SU-DHL-6 (cell line): ENCODE data around the gene SEMA6A.

ENCODE experiments used
- H2AFZ ChIP-seq: fragments of 200-600 bp; sonication (generic); 2 replicates; pipeline ENCODE4 v1.6.1; 2014; ENCODE audit warnings: low read depth, mild to moderate bottlenecking, moderate library complexity, mixed read lengths, antibody characterized with exemption, low read length; ENCODE audit not compliant: severe bottlenecking
- H3F3A ChIP-seq: fragments of 200-600 bp; shearing (Covaris generic); 2 replicates; pipeline ENCODE4 v1.6.0; 2016; ENCODE audit warnings: antibody characterized with exemption, mild to moderate bottlenecking; ENCODE audit not compliant: insufficient read depth
- H3K27ac ChIP-seq: fragments of 200-600 bp; sonication (generic); 2 replicates; pipeline ENCODE4 v1.5.1; 2016; ENCODE audit warnings: low read depth, mild to moderate bottlenecking, low read length, moderate library complexity, mixed read lengths
- H3K27me3 ChIP-seq: fragments of 200-600 bp; sonication (generic), shearing (Covaris generic); 2 replicates; pipeline ENCODE4 v1.6.0; 2014; ENCODE audit warnings: mild to moderate bottlenecking, low read length
- H3K36me3 ChIP-seq: fragments of 200-600 bp; sonication (generic); 2 replicates; pipeline ENCODE4 v1.6.1; 2014; ENCODE audit warnings: mild to moderate bottlenecking, low read length, mixed read lengths
- H3K4me2 ChIP-seq: fragments of 300-600, 200-600 bp; shearing (Covaris generic), sonication (generic); 2 replicates; pipeline ENCODE4 v1.6.0; 2014; ENCODE audit warnings: low read length, low read depth, mild to moderate bottlenecking; ENCODE audit not compliant: poor library complexity, severe bottlenecking
- H3K4me3 ChIP-seq: fragments of 200-600 bp; sonication (generic); 2 replicates; pipeline ENCODE4 v1.5.1; 2014; ENCODE audit warnings: antibody characterized with exemption, low read length, mild to moderate bottlenecking, mixed read lengths; ENCODE audit not compliant: insufficient read depth, poor library complexity, severe bottlenecking
- H3K79me2 ChIP-seq: fragments of 200-600 bp; sonication (generic); 2 replicates; pipeline ENCODE4 v1.6.1; 2014; ENCODE audit warnings: mild to moderate bottlenecking, low read length, moderate library complexity; ENCODE audit not compliant: insufficient read depth
- H3K9ac ChIP-seq: fragments of 200-600 bp; sonication (generic); 2 replicates; pipeline ENCODE4 v1.7.0; 2014; ENCODE audit warnings: mild to moderate bottlenecking, low read length
- H3K9me2 ChIP-seq: fragments of 200-600 bp; sonication (generic); replicated peaks from 2 replicates; pipeline ENCODE4 v1.6.1; 2014; ENCODE audit warnings: low read length; ENCODE audit not compliant: insufficient read depth
- H3K9me3 ChIP-seq: fragments of 200-600 bp; sonication (generic); 2 replicates; pipeline ENCODE4 v1.6.1; 2014; ENCODE audit warnings: low read length, mixed read lengths; ENCODE audit not compliant: insufficient read depth
- H4K20me1 ChIP-seq: fragments of 200-600 bp; sonication (generic); 2 replicates; pipeline ENCODE4 v1.6.1; 2014; ENCODE audit warnings: low read depth, mild to moderate bottlenecking, antibody characterized with exemption, low read length, moderate library complexity, mixed read lengths
- CTCF ChIP-seq: fragments of 200-600 bp; sonication (generic); IDR thresholded peaks from one replicate; pipeline ENCODE4 v1.5.1; 2017; ENCODE audit warnings: antibody characterized with exemption, mild to moderate bottlenecking, low read length, moderate library complexity; ENCODE audit not compliant: insufficient read depth, poor library complexity, severe bottlenecking
- EZH2phosphoT487 ChIP-seq: fragments of 200-600 bp; sonication (generic), shearing (Covaris generic); conservative IDR thresholded peaks from 2 replicates; pipeline ENCODE4 v1.6.1; 2018; ENCODE audit warnings: mild to moderate bottlenecking, antibody characterized with exemption, low read length, moderate library complexity, mixed read lengths

The SEMA6A gene

GRCh38 chr5:116479776-116480675 lies 94.6 kb downstream of the SEMA6A start:
- Histone ChIP-seq H3K9me2 (no peaks in the 10 kb centered on the region), H3K27me3 (no peaks in the 10 kb centered on the region), H3F3A (no peaks in the 10 kb centered on the region), H3K9ac (no peak overlapping the region), H4K20me1 (no peaks in the 10 kb centered on the region), H3K4me3 (no peak overlapping the region), H3K36me3 (no peaks in the 10 kb centered on the region), H3K4me2 (no peak overlapping the region), H3K27ac (no peak overlapping the region), H2AFZ (no peak overlapping the region), H3K79me2 (no peaks in the 10 kb centered on the region), H3K9me3 (no peaks in the 10 kb centered on the region)
- TF ChIP-seq EZH2phosphoT487 = no peak

GRCh38 chr5:116478491-116478890 lies 96.1 kb downstream of the SEMA6A start:
- H3K4me3 ChIP-seq = no peak overlapping the region
- H3K27me3 ChIP-seq = no peaks in the 10 kb centered on the region
- H3K9ac ChIP-seq = no peak overlapping the region
- H3K36me3 ChIP-seq = no peaks in the 10 kb centered on the region
- no peak overlapping the region for H3K4me2 ChIP-seq
- no peaks in the 10 kb centered on the region for H3K79me2 ChIP-seq
- no peaks in the 10 kb centered on the region for H3F3A ChIP-seq
- no peak overlapping the region for H2AFZ ChIP-seq
- TF ChIP-seq EZH2phosphoT487 = no peak
- TF ChIP-seq CTCF = no peak
- no peaks in the 10 kb centered on the region for H3K9me3 ChIP-seq
- H3K27ac ChIP-seq = no peak overlapping the region
- no peaks in the 10 kb centered on the region for H4K20me1 ChIP-seq
- no peaks in the 10 kb centered on the region for H3K9me2 ChIP-seq

GRCh38 chr5:116476897-116477537 lies 97.6 kb downstream of the SEMA6A start:
- Histone ChIP-seq H3K27me3 (no peaks in the 10 kb centered on the region), H3K27ac (no peak overlapping the region), H2AFZ (no peak overlapping the region), H3F3A (no peaks in the 10 kb centered on the region), H4K20me1 (no peaks in the 10 kb centered on the region), H3K9ac (no peak overlapping the region), H3K9me3 (no peaks in the 10 kb centered on the region), H3K9me2 (no peaks in the 10 kb centered on the region), H3K4me2 (no peak overlapping the region), H3K36me3 (no peaks in the 10 kb centered on the region), H3K79me2 (no peaks in the 10 kb centered on the region), H3K4me3 (no peak overlapping the region)
- TF ChIP-seq EZH2phosphoT487 (no peak), CTCF (no peak)

- Histone ChIP-seq H3K36me3 (no peaks in the 10 kb centered on the region), H3K79me2 (no peaks in the 10 kb centered on the region), H3K27ac (no peak overlapping the region), H3K27me3 (no peaks in the 10 kb centered on the region), H3K9me2 (no peaks in the 10 kb centered on the region), H2AFZ (no peak overlapping the region), H3K4me3 (no peak overlapping the region), H3K9ac (no peak overlapping the region), H3K9me3 (no peaks in the 10 kb centered on the region), H3K4me2 (no peak overlapping the region), H3F3A (no peaks in the 10 kb centered on the region), H4K20me1 (no peaks in the 10 kb centered on the region)
- TF ChIP-seq EZH2phosphoT487 (no peak), CTCF (no peak)
These were observed 99.3 kb downstream of the SEMA6A start for GRCh38 chr5:116475338-116475737.
